BE2C (cell line): ENCODE measurements around the gene SEL1L3.
"Not testable (repeated sequence)": the region's sequence is repeated elsewhere in the genome, so short reads cannot be mapped to it uniquely, and the experiment has no call there.

Experiments used
- DNase-seq: peaks from one replicate; pipeline ENCODE4 v3.0.0-alpha.2; 2020
- H3K27me3 ChIP-seq: fragments of 250-450 bp; sonication (Bioruptor Pico); 2 replicates; pipeline ENCODE4 v1.5.1; 2020; ENCODE audit warnings: mild to moderate bottlenecking
- H3K36me3 ChIP-seq: fragments of 250-450 bp; sonication (Bioruptor Pico); 2 replicates; pipeline ENCODE4 v1.5.1; 2020; ENCODE audit warnings: mild to moderate bottlenecking
- H3K4me1 ChIP-seq: fragments of 250-450 bp; sonication (Bioruptor Pico); 2 replicates; pipeline ENCODE4 v1.5.1; 2020
- H3K4me3 ChIP-seq: 2 replicates; pipeline ENCODE4 v1.5.1; 2011; ENCODE audit warnings: low read depth, low read length
- H3K9me3 ChIP-seq: fragments of 250-450 bp; sonication (Bioruptor Pico); 2 replicates; pipeline ENCODE4 v1.5.1; 2020
- CTCF ChIP-seq: IDR thresholded peaks from 2 replicates; pipeline ENCODE4 v1.5.1; 2012; ENCODE audit warnings: mild to moderate bottlenecking, low read depth, low read length

Gene SEL1L3

GRCh38 chr4:25875281-25875745 is 12.5 kb upstream of the SEL1L3 start:
- no peak overlapping the region for H3K4me3 ChIP-seq
- no peaks in the 10 kb centered on the region for H3K9me3 ChIP-seq
- H3K36me3 ChIP-seq: no peaks in the 10 kb centered on the region
- no peak for TF ChIP-seq CTCF
- peaks cover 7% of the 10 kb centered on the region; the same call in 1 of the 2 replicates for H3K27me3 ChIP-seq
- no peak for DNase-seq
- H3K4me1 ChIP-seq: no peaks in the 10 kb centered on the region

- Histone ChIP-seq H3K4me3 (no peak overlapping the region), H3K27me3 (peaks cover 10% of the 10 kb centered on the region; the same call in 1 of the 2 replicates), H3K4me1 (no peaks in the 10 kb centered on the region), H3K36me3 (no peaks in the 10 kb centered on the region), H3K9me3 (no peaks in the 10 kb centered on the region)
- DNase-seq: no peak
- TF ChIP-seq CTCF: no peak
These were observed 11.9 kb upstream of the SEL1L3 start for GRCh38 chr4:25874655-25875054.

DNA sequence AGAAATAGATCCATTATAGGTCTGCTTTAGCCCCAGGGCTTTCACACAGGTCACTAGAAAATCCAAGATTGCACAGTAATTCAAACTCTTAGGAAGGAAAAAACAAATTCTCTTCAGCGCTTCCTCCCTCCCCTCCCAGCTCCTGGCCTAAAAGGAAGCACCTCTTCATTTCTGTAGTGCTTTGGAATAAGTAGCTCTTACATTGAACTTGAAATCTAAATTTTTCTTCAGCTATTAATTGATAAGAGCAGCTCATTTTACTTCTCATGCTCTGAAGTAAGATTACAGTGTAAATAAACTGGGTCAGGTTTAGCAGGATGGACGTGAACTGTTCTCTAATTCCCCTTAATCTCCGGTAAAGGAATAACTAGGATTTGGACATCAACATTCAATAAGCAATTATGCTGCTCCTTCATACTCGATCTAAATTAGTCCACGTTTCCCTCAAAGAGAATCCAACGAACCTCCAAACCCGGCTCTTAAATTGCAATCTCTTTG is 10.9 kb upstream of the SEL1L3 start:
- H3K4me3 ChIP-seq: no peak overlapping the region
- TF ChIP-seq CTCF: no peak
- H3K27me3 ChIP-seq: peaks cover 10% of the 10 kb centered on the region; the same call in 1 of the 2 replicates
- no peaks in the 10 kb centered on the region for H3K9me3 ChIP-seq
- no peak for DNase-seq
- no peaks in the 10 kb centered on the region for H3K36me3 ChIP-seq
- no peaks in the 10 kb centered on the region for H3K4me1 ChIP-seq

DNA sequence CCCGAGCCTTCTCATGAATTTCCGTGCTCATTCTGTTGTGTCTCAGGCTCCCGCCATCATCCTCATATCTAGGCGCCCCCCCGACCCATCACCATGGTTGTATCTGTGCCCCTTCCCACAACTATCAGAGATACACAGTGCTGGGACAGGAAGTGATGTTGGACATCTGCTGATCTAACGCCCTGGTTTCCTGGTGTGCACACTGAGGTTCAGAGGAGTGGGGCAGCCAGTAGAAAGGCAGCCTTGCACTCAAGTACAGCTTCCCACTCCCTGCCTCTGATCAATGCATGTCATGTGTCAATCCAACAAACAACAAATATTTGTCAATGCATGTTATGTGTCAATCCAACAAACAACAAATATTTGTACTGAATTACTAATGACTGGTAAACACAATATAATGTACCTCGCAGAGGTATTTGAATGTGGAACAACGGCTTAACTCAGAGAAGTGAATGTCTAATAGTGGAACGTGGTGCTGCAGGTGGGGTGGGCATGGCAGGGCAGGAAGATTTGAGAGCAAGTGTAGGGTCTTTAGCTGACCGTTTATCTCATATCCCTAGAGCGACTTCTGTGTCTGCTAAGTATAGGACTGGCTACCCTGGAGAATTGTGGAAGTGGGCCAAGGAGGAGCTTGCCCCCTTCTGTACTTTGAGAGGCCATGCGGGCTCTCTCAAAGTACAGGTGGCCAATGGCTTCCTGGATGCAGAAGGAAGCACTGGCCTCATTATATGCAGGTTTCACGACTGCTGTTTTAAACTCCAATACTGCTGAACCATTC is 10.3 kb upstream of the SEL1L3 start:
- TF ChIP-seq CTCF: no peak
- Histone ChIP-seq H3K36me3 (no peaks in the 10 kb centered on the region), H3K27me3 (peaks cover 14% of the 10 kb centered on the region), H3K4me1 (no peaks in the 10 kb centered on the region), H3K4me3 (no peak overlapping the region), H3K9me3 (no peaks in the 10 kb centered on the region)
- DNase-seq: no peak

DNA sequence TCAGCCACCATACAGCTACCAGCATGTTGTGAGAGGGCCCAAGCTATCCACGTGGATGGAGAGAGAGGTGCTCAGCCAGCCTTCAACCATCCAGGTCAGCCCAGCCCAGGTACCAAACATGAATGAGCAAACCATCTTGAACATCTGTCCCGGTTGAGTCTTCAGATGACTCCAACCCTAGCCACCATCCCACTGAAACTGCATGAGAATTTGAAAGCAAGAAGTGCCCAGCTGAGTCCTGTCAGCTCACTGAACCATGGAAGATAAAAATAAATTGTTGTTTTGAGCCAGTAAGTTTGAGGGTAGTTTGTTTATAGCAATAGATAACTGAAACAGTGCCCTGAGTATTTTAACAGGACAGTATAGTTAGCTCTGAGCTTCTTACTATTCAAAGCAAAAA is 7.3 kb upstream of the SEL1L3 start:
- DNase-seq: no peak
- H3K36me3 ChIP-seq: no peaks in the 10 kb centered on the region
- TF ChIP-seq CTCF: no peak
- H3K4me1 ChIP-seq: no peaks in the 10 kb centered on the region
- peaks cover 9% of the 10 kb centered on the region; the same call in 1 of the 2 replicates for H3K27me3 ChIP-seq
- no peaks in the 10 kb centered on the region for H3K9me3 ChIP-seq
- no peak overlapping the region for H3K4me3 ChIP-seq

DNA sequence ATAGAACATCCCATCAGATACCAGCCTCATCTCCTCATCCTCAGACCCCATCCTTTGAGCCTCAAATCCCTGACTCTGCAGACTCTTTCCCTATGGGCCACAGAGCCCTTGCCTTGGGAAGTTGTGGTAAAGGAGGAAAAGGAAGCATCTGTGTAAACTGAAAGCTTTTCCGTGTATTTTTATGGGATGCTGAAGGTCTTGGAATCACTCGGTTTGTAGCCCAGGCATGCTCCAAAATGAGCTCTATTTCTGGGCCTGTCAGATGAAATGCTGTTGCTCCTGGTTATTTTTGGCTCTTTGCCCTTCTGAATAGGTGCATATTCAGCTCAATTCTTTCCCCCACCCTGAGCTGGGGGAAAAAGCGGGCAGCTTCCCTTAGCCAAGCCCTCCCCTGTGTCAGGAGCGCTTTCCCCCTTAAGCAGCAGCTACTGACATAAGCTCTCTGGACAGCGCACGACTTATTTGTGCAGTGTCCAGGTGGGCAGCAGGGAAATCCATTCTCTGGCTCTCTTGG is 5.0 kb upstream of the SEL1L3 start:
- Histone ChIP-seq H3K27me3 (peaks cover 18% of the 10 kb centered on the region; the same call in 1 of the 2 replicates), H3K9me3 (no peaks in the 10 kb centered on the region), H3K36me3 (no peaks in the 10 kb centered on the region), H3K4me3 (no peak overlapping the region), H3K4me1 (no peaks in the 10 kb centered on the region)
- no peak for TF ChIP-seq CTCF
- no peak for DNase-seq

DNA sequence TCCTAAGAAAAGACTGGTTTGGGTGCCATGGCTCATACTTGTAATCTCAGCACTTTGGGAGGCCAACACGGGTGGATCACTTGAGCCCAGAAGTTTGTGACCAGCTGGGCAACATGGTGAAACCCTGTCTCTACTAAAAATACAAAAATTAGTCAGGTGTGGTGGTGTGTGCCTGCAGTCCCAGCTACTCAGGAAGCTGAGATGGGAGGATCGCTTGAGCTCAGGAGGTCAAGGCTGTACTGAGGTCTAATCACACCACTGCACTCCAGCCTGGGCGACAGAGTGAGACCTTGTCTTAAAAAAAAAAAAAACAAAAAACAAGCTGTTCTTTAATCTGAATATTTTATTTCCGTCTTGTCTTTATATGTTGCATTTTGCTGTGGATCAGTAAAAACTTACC is 3.6 kb upstream of the SEL1L3 start:
- not testable (repeated sequence) for H3K9me3 ChIP-seq, H3K4me3 ChIP-seq, H3K36me3 ChIP-seq, H3K4me1 ChIP-seq, DNase-seq
- H3K27me3 ChIP-seq: peaks cover 30% of the 10 kb centered on the region
